ENCODE measurements around the gene COX17.
"Not testable (repeated sequence)": the region's sequence is repeated elsewhere in the genome, so short reads cannot be mapped to it uniquely, and the experiment has no call there.

Gene COX17

DNA sequence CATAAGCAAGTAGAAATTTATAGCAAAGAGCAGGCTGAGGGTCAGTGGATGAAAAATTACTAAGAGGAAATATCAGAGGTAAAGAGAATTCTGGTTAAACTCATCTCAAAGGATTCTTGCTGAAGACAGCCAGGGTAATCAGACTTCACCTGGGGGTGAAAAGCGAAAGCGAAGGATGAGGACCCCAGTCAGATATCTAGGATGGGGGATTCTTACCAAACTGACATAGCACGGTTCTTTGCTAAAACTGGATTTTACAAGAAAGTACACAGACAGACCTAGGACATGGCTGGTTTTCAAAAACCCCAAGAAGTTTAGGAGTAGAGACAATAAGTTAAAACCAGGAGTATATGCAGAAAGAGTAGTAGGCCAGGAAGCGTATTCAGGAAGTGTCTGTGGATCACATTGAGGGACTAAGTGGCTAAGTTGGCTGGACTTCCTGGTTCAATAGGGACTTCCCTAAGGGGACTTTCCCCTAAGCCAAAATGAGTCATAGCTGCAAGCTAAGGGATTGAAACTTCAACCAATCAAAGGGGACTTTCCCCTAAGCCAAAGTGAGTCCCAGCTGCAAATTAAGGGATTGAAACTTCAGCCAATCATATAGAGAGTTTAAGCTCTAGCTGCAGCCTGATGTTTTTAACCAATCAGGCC lies 23.2 kb upstream of the COX17 start:
- Histone ChIP-seq H3K4me1 (ENCODE audit: control insufficient read depth, insufficient read depth, low read length) (peaks cover 10% of the 10 kb centered on the region; the same call in 1 of the 2 replicates), H3K9me3 (ENCODE audit: control insufficient read depth, insufficient read depth, low read length) (no peaks in the 10 kb centered on the region), H3K9ac (ENCODE audit: low read depth, low read length) (no peak overlapping the region), H3K4me3 (ENCODE audit: low read depth, low read length) (no peak overlapping the region), H3K36me3 (ENCODE audit: control insufficient read depth, insufficient read depth, low read length) (no peaks in the 10 kb centered on the region), H3K27me3 (ENCODE audit: control insufficient read depth, insufficient read depth, low read length) (peaks cover 7% of the 10 kb centered on the region; the same call in 1 of the 2 replicates), H3K27ac (ENCODE audit: low read depth, low read length) (no peak overlapping the region)

DNA sequence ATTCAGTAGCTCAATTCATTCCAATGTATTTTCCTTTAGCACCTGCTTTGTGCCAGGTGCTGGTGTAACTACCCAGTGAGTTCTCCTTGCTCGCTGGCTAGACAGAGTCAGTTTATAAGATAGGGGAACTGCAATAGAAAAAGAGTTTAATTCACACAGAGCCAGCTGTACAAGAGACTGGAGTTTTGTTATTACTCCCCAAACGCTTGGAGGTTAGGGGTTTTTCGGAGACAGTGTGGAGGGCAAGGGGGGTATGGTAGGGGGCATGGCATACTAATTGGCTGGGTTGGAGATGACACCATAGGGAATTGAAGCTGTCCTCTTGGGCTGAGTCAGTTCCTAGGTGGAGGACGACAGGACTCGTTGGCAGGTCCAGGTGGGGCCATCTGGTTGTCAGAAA lies 20.2 kb upstream of the COX17 start:
- Histone ChIP-seq H3K27ac (ENCODE audit: low read depth, low read length) (no peak overlapping the region), H3K4me3 (ENCODE audit: low read depth, low read length) (no peak overlapping the region), H3K4me1 (ENCODE audit: control insufficient read depth, insufficient read depth, low read length) (peaks cover 7% of the 10 kb centered on the region; the same call in 1 of the 2 replicates), H3K9ac (ENCODE audit: low read depth, low read length) (no peak overlapping the region), H3K36me3 (ENCODE audit: control insufficient read depth, insufficient read depth, low read length) (no peaks in the 10 kb centered on the region), H3K27me3 (ENCODE audit: control insufficient read depth, insufficient read depth, low read length) (no peaks in the 10 kb centered on the region), H3K9me3 (ENCODE audit: control insufficient read depth, insufficient read depth, low read length) (no peaks in the 10 kb centered on the region)

DNA sequence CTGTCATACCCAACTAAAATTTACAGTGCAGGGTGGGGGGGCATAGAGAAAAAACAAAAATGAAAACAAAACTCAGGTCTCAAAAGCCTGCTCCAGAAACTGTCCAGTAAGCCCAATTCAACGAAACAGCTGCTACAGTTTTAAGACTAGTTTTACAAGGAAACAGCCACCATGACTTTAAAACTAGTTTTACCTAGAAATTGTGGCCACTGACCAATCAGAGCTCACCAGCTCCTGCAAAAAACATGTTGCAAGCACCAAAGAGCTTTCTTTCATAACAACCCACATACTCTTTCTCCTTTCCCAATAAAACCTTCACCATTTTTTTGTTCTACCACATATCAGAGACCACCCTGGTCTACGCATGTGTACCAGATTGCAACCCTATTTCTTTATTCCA lies 18.3 kb upstream of the COX17 start:
- no peaks in the 10 kb centered on the region for H3K27me3 ChIP-seq (ENCODE audit: control insufficient read depth, insufficient read depth, low read length)
- H3K4me1 ChIP-seq (ENCODE audit: control insufficient read depth, insufficient read depth, low read length) = no peaks in the 10 kb centered on the region
- no peak overlapping the region for H3K9ac ChIP-seq (ENCODE audit: low read depth, low read length)
- H3K36me3 ChIP-seq (ENCODE audit: control insufficient read depth, insufficient read depth, low read length) = no peaks in the 10 kb centered on the region
- no peak overlapping the region for H3K4me3 ChIP-seq (ENCODE audit: low read depth, low read length)
- no peak overlapping the region for H3K27ac ChIP-seq (ENCODE audit: low read depth, low read length)
- H3K9me3 ChIP-seq (ENCODE audit: control insufficient read depth, insufficient read depth, low read length) = no peaks in the 10 kb centered on the region

DNA sequence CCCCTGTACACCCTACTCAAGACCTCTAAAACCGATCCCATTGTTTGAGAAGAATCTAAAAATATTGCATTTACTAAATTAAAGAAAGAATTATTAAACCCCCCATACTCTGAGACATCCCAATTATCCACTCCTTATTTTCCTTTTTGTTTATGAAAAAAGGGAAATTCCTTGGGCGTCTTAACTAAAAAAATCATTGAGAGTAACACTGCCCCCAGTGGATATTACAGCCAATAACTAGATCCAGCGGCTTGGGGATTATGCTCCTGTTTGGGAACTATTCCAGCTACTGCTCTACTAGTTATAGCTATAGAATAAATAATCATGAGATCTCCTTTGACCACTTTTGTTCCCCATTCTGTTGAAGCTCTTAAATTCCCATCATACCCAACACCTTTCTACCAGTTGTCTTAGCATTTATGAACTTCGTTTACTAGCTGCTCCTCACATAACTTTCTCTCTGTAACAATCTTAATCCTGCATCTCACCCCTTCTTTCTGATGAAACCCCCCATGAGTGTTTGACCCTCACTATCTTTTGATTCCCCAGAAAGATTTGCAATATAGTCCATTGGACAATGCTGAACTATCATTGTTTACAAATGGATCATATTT lies 12.9 kb upstream of the COX17 start:
- H3K4me3 ChIP-seq (ENCODE audit: low read depth, low read length) = no peak overlapping the region
- H3K27me3 ChIP-seq (ENCODE audit: control insufficient read depth, insufficient read depth, low read length) = no peaks in the 10 kb centered on the region
- H3K9ac ChIP-seq (ENCODE audit: low read depth, low read length) = no peak overlapping the region
- H3K4me1 ChIP-seq (ENCODE audit: control insufficient read depth, insufficient read depth, low read length) = no peaks in the 10 kb centered on the region; the same call in 1 of the 2 replicates
- no peak overlapping the region for H3K27ac ChIP-seq (ENCODE audit: low read depth, low read length)
- H3K36me3 ChIP-seq (ENCODE audit: control insufficient read depth, insufficient read depth, low read length) = no peaks in the 10 kb centered on the region
- 0 out of 2 replicates have a peak, but pooled peaks cover 4% of the 10 kb centered on the region for H3K9me3 ChIP-seq (ENCODE audit: control insufficient read depth, insufficient read depth, low read length)

DNA sequence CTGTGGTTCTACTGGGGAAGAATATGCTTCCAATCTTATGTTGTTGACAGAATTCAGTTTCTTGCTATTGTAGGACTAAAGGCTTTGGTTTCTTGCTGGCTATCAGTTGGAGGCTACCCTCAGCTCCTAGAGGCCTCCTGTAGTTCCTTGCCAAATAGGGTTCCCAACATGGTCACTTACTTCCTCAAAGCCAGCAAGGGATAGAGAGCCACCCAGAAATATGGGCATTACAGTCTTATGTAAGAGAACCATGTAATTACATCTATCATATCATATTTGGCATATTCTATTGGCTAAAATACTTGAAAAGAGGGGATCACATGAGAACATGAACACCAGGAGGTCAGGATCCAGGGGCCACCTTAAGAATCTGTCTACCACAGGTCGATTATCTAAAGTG lies 6.2 kb upstream of the COX17 start:
- Histone ChIP-seq H3K36me3 (ENCODE audit: control insufficient read depth, insufficient read depth, low read length) (no peaks in the 10 kb centered on the region), H3K27ac (ENCODE audit: low read depth, low read length) (no peak overlapping the region), H3K9ac (ENCODE audit: low read depth, low read length) (no peak overlapping the region), H3K4me3 (ENCODE audit: low read depth, low read length) (no peak overlapping the region), H3K9me3 (ENCODE audit: control insufficient read depth, insufficient read depth, low read length) (0 out of 2 replicates have a peak, but pooled peaks cover 4% of the 10 kb centered on the region), H3K4me1 (ENCODE audit: control insufficient read depth, insufficient read depth, low read length) (peaks cover 2% of the 10 kb centered on the region; the same call in 1 of the 2 replicates), H3K27me3 (ENCODE audit: control insufficient read depth, insufficient read depth, low read length) (no peaks in the 10 kb centered on the region)

DNA sequence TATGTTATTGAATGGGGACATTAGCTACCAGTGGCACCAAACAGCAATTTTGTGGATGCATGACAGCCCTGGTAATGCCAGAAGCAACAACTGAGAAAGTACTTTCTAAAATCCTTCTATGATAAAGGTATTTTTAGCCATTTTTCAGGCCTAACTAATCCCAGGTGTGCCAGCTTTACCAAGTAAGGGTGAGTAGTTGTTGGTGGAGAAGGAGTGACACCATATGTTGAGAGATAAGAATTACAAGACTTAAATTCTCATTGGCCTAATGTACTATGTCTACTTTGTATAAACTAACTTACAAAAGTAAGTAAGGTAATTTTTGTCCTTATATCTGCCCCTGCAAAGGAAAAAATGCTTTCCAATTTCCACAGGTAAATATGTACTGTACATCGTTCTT lies 4.1 kb upstream of the COX17 start:
- Histone ChIP-seq H3K36me3 (ENCODE audit: control insufficient read depth, insufficient read depth, low read length) (no peaks in the 10 kb centered on the region), H3K4me3 (ENCODE audit: low read depth, low read length) (no peak overlapping the region), H3K4me1 (ENCODE audit: control insufficient read depth, insufficient read depth, low read length) (peaks cover 3% of the 10 kb centered on the region; the same call in 1 of the 2 replicates), H3K9ac (ENCODE audit: low read depth, low read length) (no peak overlapping the region), H3K27ac (ENCODE audit: low read depth, low read length) (no peak overlapping the region), H3K9me3 (ENCODE audit: control insufficient read depth, insufficient read depth, low read length) (no peaks in the 10 kb centered on the region), H3K27me3 (ENCODE audit: control insufficient read depth, insufficient read depth, low read length) (no peaks in the 10 kb centered on the region)

DNA sequence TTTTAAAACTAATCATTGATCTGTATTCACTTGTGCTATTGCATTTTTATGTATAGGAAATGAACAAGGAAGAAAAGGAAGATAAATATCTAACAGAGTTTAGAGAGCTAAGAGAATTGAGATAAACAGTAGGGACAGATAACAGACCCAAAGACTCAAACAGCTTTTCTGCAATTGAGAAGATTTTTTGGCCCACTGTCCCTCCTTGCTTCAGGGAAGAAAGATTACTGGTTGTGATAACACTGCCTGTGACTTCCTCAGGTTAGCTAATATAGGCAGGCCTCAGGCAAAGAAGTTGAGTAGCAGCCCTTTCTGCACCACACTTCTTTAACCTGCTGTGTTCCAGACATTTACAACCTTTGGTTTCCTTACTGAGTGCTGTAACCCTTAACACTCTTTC lies 2.7 kb upstream of the COX17 start:
- Histone ChIP-seq H3K27ac (ENCODE audit: low read depth, low read length) (no peak overlapping the region), H3K27me3 (ENCODE audit: control insufficient read depth, insufficient read depth, low read length) (no peaks in the 10 kb centered on the region), H3K4me1 (ENCODE audit: control insufficient read depth, insufficient read depth, low read length) (0 out of 2 replicates have a peak, but pooled peaks cover 6% of the 10 kb centered on the region), H3K4me3 (ENCODE audit: low read depth, low read length) (no peak overlapping the region), H3K36me3 (ENCODE audit: control insufficient read depth, insufficient read depth, low read length) (peaks cover 6% of the 10 kb centered on the region), H3K9me3 (ENCODE audit: control insufficient read depth, insufficient read depth, low read length) (no peaks in the 10 kb centered on the region), H3K9ac (ENCODE audit: low read depth, low read length) (no peak overlapping the region)

DNA sequence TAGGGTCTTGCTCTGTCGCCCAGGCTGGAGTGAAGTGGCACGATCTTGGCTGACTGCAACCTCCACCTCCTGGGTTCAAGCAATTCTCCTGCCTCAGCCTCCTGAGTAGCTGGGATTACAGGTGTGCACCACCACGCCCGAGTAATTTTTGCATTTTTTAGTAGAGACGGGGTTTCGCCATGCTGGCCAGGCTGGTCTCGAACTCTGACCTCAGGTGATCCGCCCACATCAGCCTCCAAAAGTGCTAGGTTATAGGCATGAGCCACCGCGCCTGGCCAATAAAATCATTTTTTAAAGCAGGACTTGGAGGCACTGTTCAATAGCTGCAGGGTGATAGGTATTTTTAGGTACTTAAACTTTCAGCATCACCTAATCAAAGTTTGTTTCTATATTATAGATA lies 1.0 kb upstream of the COX17 start:
- H3K4me1 ChIP-seq (ENCODE audit: control insufficient read depth, insufficient read depth, low read length); H3K27ac ChIP-seq (ENCODE audit: low read depth, low read length); H3K9ac ChIP-seq (ENCODE audit: low read depth, low read length); H3K27me3 ChIP-seq (ENCODE audit: control insufficient read depth, insufficient read depth, low read length); H3K4me3 ChIP-seq (ENCODE audit: low read depth, low read length); H3K9me3 ChIP-seq (ENCODE audit: control insufficient read depth, insufficient read depth, low read length): not testable (repeated sequence)
- peaks cover 21% of the 10 kb centered on the region for H3K36me3 ChIP-seq (ENCODE audit: control insufficient read depth, insufficient read depth, low read length)

DNA sequence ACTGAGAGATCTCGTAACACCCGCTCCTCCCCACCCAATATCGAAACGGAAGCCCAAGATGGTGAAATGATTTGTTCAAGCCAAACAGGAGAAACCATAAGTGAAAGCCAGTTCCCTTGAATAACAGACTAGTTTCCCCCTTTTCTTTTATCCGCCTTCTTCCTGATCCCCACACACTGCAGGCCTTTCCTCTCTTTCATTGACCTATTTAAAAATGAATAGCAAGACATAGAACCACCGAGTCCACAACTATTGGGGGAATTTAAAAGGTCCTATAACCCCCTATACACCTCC lies 382 bp upstream of the COX17 start:
- 0 out of 2 replicates have a peak, but pooled peaks cover 6% of the 10 kb centered on the region for H3K4me1 ChIP-seq (ENCODE audit: control insufficient read depth, insufficient read depth, low read length)
- H3K4me3 ChIP-seq (ENCODE audit: low read depth, low read length) = peak overlapping the region; percentile 73
- peak overlapping the region; percentile 89 for H3K27ac ChIP-seq (ENCODE audit: low read depth, low read length)
- no peaks in the 10 kb centered on the region for H3K27me3 ChIP-seq (ENCODE audit: control insufficient read depth, insufficient read depth, low read length)
- peaks cover 27% of the 10 kb centered on the region for H3K36me3 ChIP-seq (ENCODE audit: control insufficient read depth, insufficient read depth, low read length)
- H3K9me3 ChIP-seq (ENCODE audit: control insufficient read depth, insufficient read depth, low read length) = no peaks in the 10 kb centered on the region
- H3K9ac ChIP-seq (ENCODE audit: low read depth, low read length) = peak overlapping the region; percentile 30; the same call in 1 of the 2 replicates

DNA sequence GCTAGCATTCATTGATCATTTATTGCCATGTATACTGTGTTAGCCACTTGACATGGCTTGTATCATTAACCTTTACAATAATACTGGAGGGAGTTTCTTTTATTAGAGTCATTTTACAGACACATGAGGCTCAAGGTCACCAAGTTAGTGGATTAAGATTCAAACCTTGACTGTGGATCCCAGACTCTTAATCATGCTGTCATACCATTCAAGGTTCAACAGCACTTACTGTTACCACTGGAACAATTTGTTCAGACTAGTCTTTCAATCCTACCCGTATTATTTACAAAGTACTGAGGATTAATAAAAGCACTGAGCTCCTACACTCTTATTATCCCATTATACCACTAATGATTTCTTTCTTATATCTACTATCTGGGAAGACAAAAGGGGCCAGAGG lies 1.2 kb downstream of the COX17 start:
- Histone ChIP-seq H3K36me3 (ENCODE audit: control insufficient read depth, insufficient read depth, low read length) (peaks cover 43% of the 10 kb centered on the region), H3K4me3 (ENCODE audit: low read depth, low read length) (peak overlapping the region; percentile 88), H3K9ac (ENCODE audit: low read depth, low read length) (no peak overlapping the region), H3K4me1 (ENCODE audit: control insufficient read depth, insufficient read depth, low read length) (0 out of 2 replicates have a peak, but pooled peaks cover 6% of the 10 kb centered on the region), H3K27me3 (ENCODE audit: control insufficient read depth, insufficient read depth, low read length) (no peaks in the 10 kb centered on the region), H3K9me3 (ENCODE audit: control insufficient read depth, insufficient read depth, low read length) (no peaks in the 10 kb centered on the region), H3K27ac (ENCODE audit: low read depth, low read length) (no peak overlapping the region)

DNA sequence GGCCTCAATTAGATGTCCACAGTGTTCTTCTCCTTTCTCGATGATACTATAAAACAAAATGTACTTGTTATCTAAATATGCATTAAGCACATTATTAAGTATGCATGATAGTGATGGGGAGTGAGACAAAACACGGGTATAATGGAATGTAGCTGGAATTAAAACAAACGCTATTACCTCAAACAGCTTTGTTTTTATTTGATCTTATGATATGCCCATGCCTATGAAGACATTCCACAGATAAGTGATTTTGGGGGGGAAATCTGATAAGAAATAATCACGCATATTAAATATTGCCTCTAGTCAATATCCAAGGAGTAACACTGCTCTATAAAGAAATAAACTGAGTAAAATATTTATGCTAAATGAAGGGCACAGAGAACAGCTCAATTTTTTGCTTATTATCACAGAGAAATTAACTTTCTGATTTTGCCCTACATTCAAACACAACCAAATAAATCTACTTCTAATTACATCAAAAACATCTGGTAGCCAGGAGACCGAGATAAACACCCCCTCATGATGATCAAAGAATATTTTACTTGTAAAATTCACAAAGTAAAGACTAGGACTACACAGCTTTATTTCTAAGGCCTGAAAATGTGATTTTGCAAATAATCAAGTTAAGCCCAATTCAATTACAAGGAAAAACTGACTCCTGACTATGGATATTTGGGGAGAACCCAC lies 1.9 kb downstream of the COX17 start:
- H3K36me3 ChIP-seq (ENCODE audit: control insufficient read depth, insufficient read depth, low read length) = peaks cover 49% of the 10 kb centered on the region

More for the DNA sequence above, 1.9 kb downstream of the COX17 start:
- no peaks in the 10 kb centered on the region for H3K9me3 ChIP-seq (ENCODE audit: control insufficient read depth, insufficient read depth, low read length)
- H3K27me3 ChIP-seq (ENCODE audit: control insufficient read depth, insufficient read depth, low read length) = no peaks in the 10 kb centered on the region
- H3K9ac ChIP-seq (ENCODE audit: low read depth, low read length) = no peak overlapping the region
- no peak overlapping the region for H3K4me3 ChIP-seq (ENCODE audit: low read depth, low read length)
- no peak overlapping the region for H3K27ac ChIP-seq (ENCODE audit: low read depth, low read length)
- H3K4me1 ChIP-seq (ENCODE audit: control insufficient read depth, insufficient read depth, low read length) = peaks cover 10% of the 10 kb centered on the region; the same call in 1 of the 2 replicates
